ENCODE results near the gene SORL1-AS1.
"Not testable (repeated sequence)": the region's sequence is repeated elsewhere in the genome, so short reads cannot be mapped to it uniquely, and the experiment has no call there.

SORL1-AS1 gene

GRCh38 chr11:121452609-121453150 lies at the start of gene SORL1-AS1:
TSS of gene SORL1-AS1 (minus strand) at chr11:121452967.
- DNase-seq = no peak

GRCh38 chr11:121500717-121501116 lies 48.0 kb upstream of the SORL1-AS1 start:
- DNase-seq = no peak

GRCh38 chr11:121500275-121500674 lies 47.5 kb upstream of the SORL1-AS1 start:
- no peak for DNase-seq

GRCh38 chr11:121499405-121499804 lies 46.6 kb upstream of the SORL1-AS1 start:
- DNase-seq = no peak

GRCh38 chr11:121497176-121497998 lies 44.6 kb upstream of the SORL1-AS1 start:
- DNase-seq = no peak

GRCh38 chr11:121494355-121495099 lies 41.8 kb upstream of the SORL1-AS1 start:
- DNase-seq = no peak

GRCh38 chr11:121489823-121490222 lies 37.1 kb upstream of the SORL1-AS1 start:
- no peak for DNase-seq

- DNase-seq = no peak
Observed at GRCh38 chr11:121488641-121489040, 35.9 kb upstream of the SORL1-AS1 start.

GRCh38 chr11:121488170-121488569 lies 35.4 kb upstream of the SORL1-AS1 start:
- DNase-seq = no peak

- no peak for DNase-seq
Observed at GRCh38 chr11:121487191-121487590, 34.4 kb upstream of the SORL1-AS1 start.

- DNase-seq = no peak
Observed at GRCh38 chr11:121486054-121486453, 33.3 kb upstream of the SORL1-AS1 start.

- no peak for DNase-seq
Observed at GRCh38 chr11:121485216-121485615, 32.4 kb upstream of the SORL1-AS1 start.

GRCh38 chr11:121483805-121484480 lies 31.2 kb upstream of the SORL1-AS1 start:
- DNase-seq = no peak

- no peak for DNase-seq
Observed at GRCh38 chr11:121482231-121483129, 29.7 kb upstream of the SORL1-AS1 start.

GRCh38 chr11:121481484-121482230 lies 28.9 kb upstream of the SORL1-AS1 start:
- DNase-seq = not testable (repeated sequence)

GRCh38 chr11:121479698-121480238 lies 27.0 kb upstream of the SORL1-AS1 start:
- no peak for DNase-seq

- no peak for DNase-seq
Observed at GRCh38 chr11:121478895-121479697, 26.3 kb upstream of the SORL1-AS1 start.

GRCh38 chr11:121478226-121478894 lies 25.6 kb upstream of the SORL1-AS1 start:
- DNase-seq = no peak

- DNase-seq = no peak
Observed at GRCh38 chr11:121476379-121477032, 23.7 kb upstream of the SORL1-AS1 start.

Data from NCI-H510A treated with DMSO at 0.1 percent for 48 hours (cell line).